GM21367 (cell line): ENCODE data around the gene ITPRID1.
"Not testable (repeated sequence)": the region's sequence is repeated elsewhere in the genome, so short reads cannot be mapped to it uniquely, and the experiment has no call there.

Experiments used
- ATAC-seq: cut with Tn5 transposase; IDR thresholded peaks from one replicate; pipeline ENCODE4 v1.9.1; 2021; ENCODE audit not compliant: unreplicated experiment

ITPRID1 gene

GRCh38 chr7:31516680-31517502 lies 3.0 kb downstream of the ITPRID1 start:
- ATAC-seq: no peak

- no peak for ATAC-seq
Measured at GRCh38 chr7:31517513-31517912, 3.6 kb downstream of the ITPRID1 start.

GRCh38 chr7:31518766-31519165 lies 4.9 kb downstream of the ITPRID1 start:
- ATAC-seq: no peak

- ATAC-seq: no peak
Measured at GRCh38 chr7:31521336-31522010, 7.6 kb downstream of the ITPRID1 start.

- ATAC-seq: no peak
Measured at GRCh38 chr7:31526864-31527263, 13.0 kb downstream of the ITPRID1 start.

- no peak for ATAC-seq
Measured at GRCh38 chr7:31529103-31529502, 15.2 kb downstream of the ITPRID1 start.

GRCh38 chr7:31540651-31541185 lies 26.8 kb downstream of the ITPRID1 start:
- not testable (repeated sequence) for ATAC-seq

- no peak for ATAC-seq
Measured at GRCh38 chr7:31545549-31545948, 31.7 kb downstream of the ITPRID1 start.

- no peak for ATAC-seq
Measured at GRCh38 chr7:31549611-31550010, 35.7 kb downstream of the ITPRID1 start.

GRCh38 chr7:31550432-31550831 lies 36.5 kb downstream of the ITPRID1 start:
- no peak for ATAC-seq

GRCh38 chr7:31553661-31554081 lies 39.8 kb downstream of the ITPRID1 start:
- no peak for ATAC-seq

- ATAC-seq: no peak
Measured at GRCh38 chr7:31562002-31562401, 48.1 kb downstream of the ITPRID1 start.

- ATAC-seq: no peak
Measured at GRCh38 chr7:31563522-31563921, 49.6 kb downstream of the ITPRID1 start.

GRCh38 chr7:31563951-31564350 lies 50.1 kb downstream of the ITPRID1 start:
- ATAC-seq: no peak

- ATAC-seq: no peak
Measured at GRCh38 chr7:31564661-31565060, 50.8 kb downstream of the ITPRID1 start.

- ATAC-seq: no peak
Measured at GRCh38 chr7:31569528-31569927, 55.6 kb downstream of the ITPRID1 start.

- no peak for ATAC-seq
Measured at GRCh38 chr7:31583526-31583925, 69.6 kb downstream of the ITPRID1 start.

GRCh38 chr7:31583942-31584341 lies 70.1 kb downstream of the ITPRID1 start:
- no peak for ATAC-seq

- ATAC-seq: no peak
Measured at GRCh38 chr7:31595390-31595789, 81.5 kb downstream of the ITPRID1 start.

- no peak for ATAC-seq
Measured at GRCh38 chr7:31602041-31602625, 88.2 kb downstream of the ITPRID1 start.

GRCh38 chr7:31603046-31603445 lies 89.2 kb downstream of the ITPRID1 start:
- no peak for ATAC-seq

- no peak for ATAC-seq
Measured at GRCh38 chr7:31613604-31614003, 99.7 kb downstream of the ITPRID1 start.
